ENCODE results near the gene PCDHGA8. TPM values are rescaled to one million over a fixed set of nuclear protein-coding genes. Genes with fewer than 3 reads are reported as not detected.
"Not testable (repeated sequence)": the region's sequence is repeated elsewhere in the genome, so short reads cannot be mapped to it uniquely, and the experiment has no call there.

Gene PCDHGA8
- total RNA-seq, 3 donors from 2014 or later (not counting 1 experiment from before 2014, with no cell fraction given), result 0.07 to 0.28 (median 0.09) TPM

GRCh38 chr5:141374627-141375026 lies 17.8 kb upstream of the PCDHGA8 start:
- Mint-ChIP-seq H3K27ac (no peak overlapping the region), H3K9me3 (no peaks in the 10 kb centered on the region), H3K27me3 (ENCODE audit: low read depth in 2 of 2) (peaks cover 45 to 62% of the 10 kb centered on the region in 2 donors), H3K4me3 (no peak overlapping the region), H3K4me1 (peaks cover 4 to 7% of the 10 kb centered on the region in 2 donors), H3K36me3 (no peaks in the 10 kb centered on the region)
- ATAC-seq (no peak), DNase-seq (no peak)
- 61% methylated on average over 14 of the region's 14 CpGs for WGBS (ENCODE audit: insufficient coverage)
- no peak overlapping the region for H3K27ac ChIP-seq (ENCODE audit: low read length)
- no peaks in the 10 kb centered on the region for H3K36me3 ChIP-seq (ENCODE audit: control insufficient read depth, insufficient read depth, low read length)
- H3K27me3 ChIP-seq (ENCODE audit: control insufficient read depth, insufficient read depth, low read length), result peaks cover 44% of the 10 kb centered on the region
- intact Hi-C loops (cut with micrococcal nuclease), result no loop called here
- no peak overlapping the region for H3K4me3 ChIP-seq (ENCODE audit: low read length)
- no peak for TF ChIP-seq CTCF (IDR thresholded peaks at IDR 0.05)
- H3K4me1 ChIP-seq (ENCODE audit: control insufficient read depth, insufficient read depth, low read length), result no peaks in the 10 kb centered on the region
- H3K9me3 ChIP-seq (ENCODE audit: control insufficient read depth, insufficient read depth, low read length), result peaks cover 42% of the 10 kb centered on the region

GRCh38 chr5:141375444-141376155 lies 16.8 kb upstream of the PCDHGA8 start:
- H3K4me3 Mint-ChIP-seq; H3K4me1 ChIP-seq (ENCODE audit: control insufficient read depth, insufficient read depth, low read length); H3K9me3 Mint-ChIP-seq; H3K4me1 Mint-ChIP-seq; H3K4me3 ChIP-seq (ENCODE audit: low read length); H3K36me3 Mint-ChIP-seq; H3K27ac Mint-ChIP-seq; ATAC-seq; DNase-seq; intact Hi-C loops (cut with micrococcal nuclease); H3K36me3 ChIP-seq (ENCODE audit: control insufficient read depth, insufficient read depth, low read length); H3K27ac ChIP-seq (ENCODE audit: low read length): not testable (repeated sequence)
- H3K9me3 ChIP-seq (ENCODE audit: control insufficient read depth, insufficient read depth, low read length), result peaks cover 35% of the 10 kb centered on the region
- H3K27me3 ChIP-seq (ENCODE audit: control insufficient read depth, insufficient read depth, low read length), result peaks cover 38% of the 10 kb centered on the region
- WGBS (ENCODE audit: insufficient coverage), result 54% methylated on average over 36 of the region's 48 CpGs
- peaks cover 45 to 60% of the 10 kb centered on the region in 2 donors for H3K27me3 Mint-ChIP-seq (ENCODE audit: low read depth in 2 of 2)

- Histone ChIP-seq H3K36me3 (ENCODE audit: control insufficient read depth, insufficient read depth, low read length) (no peaks in the 10 kb centered on the region), H3K4me1 (ENCODE audit: control insufficient read depth, insufficient read depth, low read length) (peaks cover 4% of the 10 kb centered on the region), H3K4me3 (ENCODE audit: low read length) (peak within 1 kb of the TSS; percentile 9), H3K27ac (ENCODE audit: low read length) (no peak within 1 kb of the TSS), H3K9me3 (ENCODE audit: control insufficient read depth, insufficient read depth, low read length) (peaks cover 26% of the 10 kb centered on the region), H3K27me3 (ENCODE audit: control insufficient read depth, insufficient read depth, low read length) (peaks cover 48% of the 10 kb centered on the region)
- ATAC-seq (peak in 2 of 3 donors; percentile 46 to 50), DNase-seq (peak in 1 of 2 donors; percentile 12)
- intact Hi-C loops (cut with micrococcal nuclease), result no loop called here
- TF ChIP-seq CTCF (IDR thresholded peaks at IDR 0.05), result no peak
- no peaks in the 10 kb centered on the region for H3K36me3 Mint-ChIP-seq
- H3K4me3 Mint-ChIP-seq, result peak within 1 kb of the TSS; percentile 28
- 24% methylated on average over 37 of the region's 37 CpGs for WGBS (ENCODE audit: insufficient coverage)
- no peak within 1 kb of the TSS for H3K27ac Mint-ChIP-seq
- H3K9me3 Mint-ChIP-seq, result peaks cover 0 to 3% of the 10 kb centered on the region in 2 donors
- H3K4me1 Mint-ChIP-seq, result peaks cover 0 to 8% of the 10 kb centered on the region in 2 donors
- peaks cover 63 to 80% of the 10 kb centered on the region in 2 donors for H3K27me3 Mint-ChIP-seq (ENCODE audit: low read depth in 2 of 2)
Measured at GRCh38 chr5:141382469-141383294, 9.8 kb upstream of the PCDHGA8 start, which contains the start of gene PCDHGA7. PCDHGA7 (plus strand) TSS chr5:141382742; CDS start chr5:141382900, 158 bp downstream.

- intact Hi-C loops (cut with micrococcal nuclease), result no loop called here
- Mint-ChIP-seq H3K36me3 (no peaks in the 10 kb centered on the region), H3K27ac (no peak overlapping the region), H3K9me3 (peaks cover 0 to 3% of the 10 kb centered on the region in 2 donors), H3K27me3 (ENCODE audit: low read depth in 2 of 2) (peaks cover 65 to 80% of the 10 kb centered on the region in 2 donors), H3K4me3 (no peak overlapping the region), H3K4me1 (peaks cover 0 to 8% of the 10 kb centered on the region in 2 donors)
- Histone ChIP-seq H3K27me3 (ENCODE audit: control insufficient read depth, insufficient read depth, low read length) (peaks cover 50% of the 10 kb centered on the region), H3K4me1 (ENCODE audit: control insufficient read depth, insufficient read depth, low read length) (peaks cover 4% of the 10 kb centered on the region), H3K36me3 (ENCODE audit: control insufficient read depth, insufficient read depth, low read length) (no peaks in the 10 kb centered on the region), H3K4me3 (ENCODE audit: low read length) (no peak overlapping the region), H3K27ac (ENCODE audit: low read length) (no peak overlapping the region), H3K9me3 (ENCODE audit: control insufficient read depth, insufficient read depth, low read length) (peaks cover 27% of the 10 kb centered on the region)
- ATAC-seq (no peak), DNase-seq (no peak)
- WGBS (ENCODE audit: insufficient coverage), result 43% methylated on average over 21 of the region's 21 CpGs
- no peak for TF ChIP-seq CTCF (IDR thresholded peaks at IDR 0.05)
Measured at GRCh38 chr5:141383345-141383744, 9.1 kb upstream of the PCDHGA8 start.
